H1 (cell line): ENCODE results near the gene PMEPA1. TPM values are rescaled to one million over a fixed set of nuclear protein-coding genes. Genes with fewer than 3 reads are reported as not detected.

ENCODE experiments used
- CTCF ChIA-PET: fragments of 300-600 bp; sonication (Branson Sonifier 250); formaldehyde crosslinking; loops from one replicate; lab custom pipeline; 2021; ENCODE audit not compliant: partially characterized antibody; lab: Charles Lee
- POLR2A ChIA-PET: fragments of 300-600 bp; sonication (Branson Sonifier 250); formaldehyde crosslinking; loops from one replicate; lab custom pipeline; 2021; ENCODE audit warnings: inconsistent platforms; ENCODE audit not compliant: partially characterized antibody; lab: Charles Lee
- DNase-seq, 2 experiments: peaks; one replicate each; pipeline versions ENCODE4 v3.0.0 to v3.0.0-alpha.2; 2010 to 2022; ENCODE audit warnings: low spot score in 2 of 2, low read depth in 1 of 2, mixed read lengths in 1 of 2
- FAIRE-seq: peaks from 2 replicates; lab custom pipeline; 2011; peaks lifted over from hg19 to GRCh38; lab: Jason Lieb, UNC
- H2AFZ ChIP-seq: 2 replicates; pipeline ENCODE4 v1.8.1; 2012; ENCODE audit warnings: low read length, inconsistent platforms
- H2AK5ac ChIP-seq: 2 replicates; pipeline ENCODE4 v1.6.1; 2013; ENCODE audit warnings: low read depth, low read length
- H2BK120ac ChIP-seq: replicated peaks from 2 replicates; pipeline ENCODE3; 2013; ENCODE audit warnings: low read depth, low read length, inconsistent platforms
- H2BK12ac ChIP-seq: 2 replicates; pipeline ENCODE4 v1.6.1; 2013; ENCODE audit warnings: low read depth, low read length
- H2BK15ac ChIP-seq: 2 replicates; pipeline ENCODE4 v1.6.1; 2013; ENCODE audit warnings: low read length
- H2BK20ac ChIP-seq: 2 replicates; pipeline ENCODE4 v1.6.1; 2013; ENCODE audit warnings: low read length
- H2BK5ac ChIP-seq: 2 replicates; pipeline ENCODE4 v1.6.1; 2013; ENCODE audit warnings: low read depth, low read length
- H3K14ac ChIP-seq: 2 replicates; pipeline ENCODE4 v1.6.1; 2013; ENCODE audit warnings: inconsistent platforms; ENCODE audit not compliant: insufficient read length
- H3K18ac ChIP-seq: 2 replicates; pipeline ENCODE4 v1.6.1; 2013; ENCODE audit warnings: low read length; ENCODE audit errors: extremely low read depth
- H3K23ac ChIP-seq: 2 replicates; pipeline ENCODE4 v1.6.1; 2013; ENCODE audit warnings: inconsistent platforms; ENCODE audit not compliant: insufficient read length
- H3K23me2 ChIP-seq: 2 replicates; pipeline ENCODE4 v1.6.1; 2013; ENCODE audit warnings: low read depth, low read length
- H3K27ac ChIP-seq: 2 replicates; pipeline ENCODE4 v1.6.1; 2011; ENCODE audit warnings: low read depth, low read length, inconsistent platforms
- H3K27me3 ChIP-seq, 4 experiments: replicated peaks in 1 of 4; 1 replicate in 1 of 4; 2 replicates in 3 of 4; pipeline versions ENCODE4 v1.6.1 to v1.8.1; 2011 to 2013; ENCODE audit warnings: low read length in 3 of 4, mild to moderate bottlenecking in 3 of 4, inconsistent platforms in 2 of 4, mixed read lengths in 2 of 4, moderate library complexity in 1 of 4; ENCODE audit not compliant: control insufficient read depth in 3 of 4, insufficient read depth in 3 of 4; ENCODE audit errors: extremely low read depth in 1 of 4
- H3K36me3 ChIP-seq, 4 experiments: 2 replicates each; pipeline versions ENCODE4 v1.6.1 to v1.8.1; 2011 to 2013; ENCODE audit warnings: mild to moderate bottlenecking in 4 of 4, low read length in 3 of 4, moderate library complexity in 2 of 4, control low read depth in 1 of 4, inconsistent platforms in 1 of 4; ENCODE audit not compliant: insufficient read depth in 4 of 4, control insufficient read depth in 2 of 4
- H3K4ac ChIP-seq: replicated peaks from 2 replicates; pipeline ENCODE3; 2013; ENCODE audit warnings: low read length, low read depth, mixed read lengths, inconsistent platforms; ENCODE audit not compliant: insufficient read length
- H3K4me1 ChIP-seq, 4 experiments: replicated peaks in 1 of 4; 1 replicate in 1 of 4; 2 replicates in 3 of 4; pipeline versions ENCODE4 v1.6.1 to v1.8.1; 2011 to 2013; ENCODE audit warnings: low read length in 3 of 4, inconsistent platforms in 2 of 4, mixed read lengths in 1 of 4; ENCODE audit not compliant: insufficient read depth in 4 of 4, control insufficient read depth in 3 of 4
- H3K4me2 ChIP-seq, 2 experiments: 2 replicates each; pipeline versions ENCODE4 v1.6.1 to v1.8.1; 2011 to 2013; ENCODE audit warnings: low read depth in 2 of 2, low read length in 2 of 2, control low read depth in 1 of 2, inconsistent platforms in 1 of 2, mild to moderate bottlenecking in 1 of 2; ENCODE audit not compliant: insufficient read depth in 1 of 2
- H3K4me3 ChIP-seq, 4 experiments: fragments of 200-600, 300-600 bp in 1 of 4; sonication (generic), shearing (Covaris generic), sonication (Bioruptor Twin) in 1 of 4; 2 replicates each; pipeline versions ENCODE4 v1.5.1 to v1.8.1; 2011 to 2016; ENCODE audit warnings: low read length in 4 of 4, low read depth in 3 of 4, control low read depth in 2 of 4, inconsistent platforms in 2 of 4, mild to moderate bottlenecking in 2 of 4, mixed read lengths in 1 of 4, moderate library complexity in 1 of 4; ENCODE audit not compliant: insufficient read depth in 2 of 4; ENCODE audit errors: extremely low read depth in 1 of 4
- H3K56ac ChIP-seq: replicated peaks from 2 replicates; pipeline ENCODE3; 2013; ENCODE audit warnings: low read depth, mild to moderate bottlenecking, mixed read lengths, low read length, inconsistent platforms; ENCODE audit not compliant: insufficient read length
- H3K79me1 ChIP-seq: 2 replicates; pipeline ENCODE4 v1.6.1; 2013; ENCODE audit warnings: low read depth, low read length, control low read depth
- H3K79me2 ChIP-seq, 2 experiments: 2 replicates each; pipeline versions ENCODE4 v1.6.1 to v1.8.1; 2012 to 2013; ENCODE audit warnings: low read length in 2 of 2, mild to moderate bottlenecking in 2 of 2, inconsistent platforms in 1 of 2; ENCODE audit not compliant: insufficient read depth in 2 of 2, control insufficient read depth in 1 of 2
- H3K9ac ChIP-seq, 4 experiments: replicated peaks in 1 of 4; 1 replicate in 1 of 4; 2 replicates in 3 of 4; pipeline versions ENCODE4 v1.6.1 to v1.8.1; 2011 to 2013; ENCODE audit warnings: low read depth in 3 of 4, low read length in 3 of 4, control low read depth in 2 of 4, mild to moderate bottlenecking in 2 of 4, moderate library complexity in 2 of 4, inconsistent platforms in 1 of 4; ENCODE audit errors: extremely low read depth in 1 of 4
- H3K9me3 ChIP-seq, 2 experiments: 2 replicates each; pipeline versions ENCODE4 v1.6.1 to v1.8.1; 2012 to 2013; ENCODE audit warnings: mild to moderate bottlenecking in 2 of 2, moderate library complexity in 2 of 2, control low read depth in 1 of 2, inconsistent platforms in 1 of 2, low read depth in 1 of 2, low read length in 1 of 2, mixed read lengths in 1 of 2; ENCODE audit not compliant: insufficient read depth in 2 of 2
- H4K20me1 ChIP-seq, 2 experiments: replicated peaks in 1 of 2; 2 replicates each; pipeline versions ENCODE3 to v1.8.1; 2011 to 2013; ENCODE audit warnings: inconsistent platforms in 2 of 2, low read length in 2 of 2, mild to moderate bottlenecking in 1 of 2; ENCODE audit not compliant: insufficient read depth in 2 of 2, control insufficient read depth in 1 of 2
- H4K5ac ChIP-seq: 2 replicates; pipeline ENCODE4 v1.6.1; 2013; ENCODE audit warnings: low read length, low read depth, mixed read lengths, inconsistent platforms; ENCODE audit not compliant: insufficient read length
- H4K8ac ChIP-seq: 2 replicates; pipeline ENCODE4 v1.8.0; 2013; ENCODE audit warnings: mild to moderate bottlenecking, moderate library complexity, low read length, inconsistent platforms; ENCODE audit not compliant: insufficient read depth; ENCODE audit errors: extremely low read depth
- H4K91ac ChIP-seq: replicated peaks from 2 replicates; pipeline ENCODE3; 2013; ENCODE audit warnings: low read length, mixed read lengths, inconsistent platforms; ENCODE audit not compliant: insufficient read length
- ASH2L ChIP-seq: fragments of 200-600, 300-600 bp; sonication (generic); IDR thresholded peaks from one replicate; pipeline ENCODE4 v1.7.1; 2017; ENCODE audit warnings: low read length
- BCL11A ChIP-seq, 2 experiments: IDR thresholded peaks; one replicate each; pipeline ENCODE4 v1.6.1; 2011; ENCODE audit warnings: low read depth in 2 of 2, low read length in 2 of 2, mild to moderate bottlenecking in 2 of 2
- CHD1 ChIP-seq: IDR thresholded peaks from 2 replicates; pipeline ENCODE4 v1.6.1; 2012; ENCODE audit warnings: low read depth, low read length, improper control_type of control experiment
- EP300 ChIP-seq, 2 experiments: IDR thresholded peaks; 1 replicate in 1 of 2; 2 replicates in 1 of 2; pipeline ENCODE4 v1.6.1; 2011 to 2012; ENCODE audit warnings: low read depth in 2 of 2, low read length in 2 of 2, mild to moderate bottlenecking in 2 of 2, borderline replicate concordance in 1 of 2, inconsistent platforms in 1 of 2, moderate library complexity in 1 of 2
- FOSL1 ChIP-seq: IDR thresholded peaks from 2 replicates; pipeline ENCODE4 v1.6.1; 2011; ENCODE audit warnings: mild to moderate bottlenecking, low read depth, low read length, moderate library complexity; ENCODE audit not compliant: insufficient read depth
- JUND ChIP-seq: IDR thresholded peaks from 2 replicates; pipeline ENCODE4 v1.6.1; 2011; ENCODE audit warnings: mild to moderate bottlenecking, improper control_type of control experiment, low read length
- MAFK ChIP-seq: IDR thresholded peaks from 2 replicates; pipeline ENCODE4 v1.6.1; 2012; ENCODE audit warnings: low read depth, mild to moderate bottlenecking, improper control_type of control experiment, low read length
- NANOG ChIP-seq: IDR thresholded peaks from 2 replicates; pipeline ENCODE4 v1.6.1; 2011; ENCODE audit warnings: low read length, low read depth, mild to moderate bottlenecking, inconsistent platforms; ENCODE audit not compliant: insufficient read depth, poor library complexity, severe bottlenecking
- SIN3A ChIP-seq, 2 experiments: IDR thresholded peaks in 1 of 2; conservative IDR thresholded peaks in 1 of 2; 2 replicates each; pipeline ENCODE4 v1.6.1; 2011 to 2012; ENCODE audit warnings: low read length in 2 of 2, improper control_type of control experiment in 1 of 2, low read depth in 1 of 2, mild to moderate bottlenecking in 1 of 2
- SP1 ChIP-seq: IDR thresholded peaks from 2 replicates; pipeline ENCODE4 v1.6.1; 2011; ENCODE audit warnings: low read depth, low read length
- SP4 ChIP-seq: IDR thresholded peaks from 2 replicates; pipeline ENCODE4 v1.6.1; 2012; ENCODE audit warnings: low read length, inconsistent platforms
- TAF1 ChIP-seq: IDR thresholded peaks from 2 replicates; pipeline ENCODE4 v1.6.1; 2011; ENCODE audit warnings: mild to moderate bottlenecking, low read depth, low read length
- WGBS, 2 experiments: shearing (Covaris generic) in 1 of 2; methylation state at CpG; one replicate each; pipeline versions ENCODE4 v1.1.6 to v1.1.7; 2013 to 2015; ENCODE audit warnings: low lambda C conversion rate in 2 of 2, mixed read lengths in 2 of 2, inconsistent platforms in 1 of 2, low coverage in 1 of 2, missing lambda C conversion rate in 1 of 2; ENCODE audit not compliant: insufficient replicate concordance in 2 of 2, insufficient coverage in 1 of 2, insufficient read length in 1 of 2; ENCODE audit errors: extremely low coverage in 1 of 2, missing lambda C conversion rate in 1 of 2; 5-methylcytosine and 5-hydroxymethylcytosine counted together
- polyA plus RNA-seq, 7 experiments: library from polyadenylated mRNA; depleted of rRNA in 3 of 7; stranded (reverse) in 5 of 7; unstranded in 2 of 7; fragments of >200 nt in 5 of 7; fragments of 200-250 nt in 2 of 7; gene quantifications; 1 replicate in 5 of 7; 2 replicates in 1 of 7; 4 replicates in 1 of 7; pipeline versions ENCODE4 v1.2.1 to v1.2.3, GENCODE V29; 2011 to 2013; ENCODE audit warnings: missing spikeins in 2 of 7, mixed read lengths in 2 of 7
- total RNA-seq: library from RNA; stranded (reverse); fragmentation: NEBNext Ultra II Directional; extraction: Animal tissue kit (Norgen Biotek cat#: 25700); gene quantifications from 2 replicates; pipeline ENCODE4 v1.2.1, GENCODE V29; 2021

Gene PMEPA1
- total and polyA plus RNA-seq, 2 of the 8 experiments (the other 6 are each of a cell fraction or from before 2014, with no cell fraction given) = 12.7 to 20.5 TPM

GRCh38 chr20:57667388-57667787, 42.4 kb downstream of the PMEPA1 start:
- Histone ChIP-seq H3K14ac (no peak overlapping the region), H3K9ac (no peak overlapping the region), H2AK5ac (no peak overlapping the region), H2BK20ac (no peak overlapping the region), H4K5ac (no peak overlapping the region), H3K56ac (no peak overlapping the region), H2BK120ac (no peak overlapping the region), H4K20me1 (peaks cover 10 to 28% of the 10 kb centered on the region in 2 experiments), H3K4me1 (peaks cover 0 to 20% (median 7%) of the 10 kb centered on the region in 4 experiments; a peak in 6 of 7 replicates), H3K9me3 (no peaks in the 10 kb centered on the region), H4K8ac (no peak overlapping the region), H3K79me1 (peaks cover 9% of the 10 kb centered on the region), H3K27ac (no peak overlapping the region), H3K18ac (no peak overlapping the region), H3K23me2 (no peaks in the 10 kb centered on the region), H4K91ac (no peak overlapping the region), H3K23ac (no peak overlapping the region), H2AFZ (no peak overlapping the region), H3K27me3 (no peaks in the 10 kb centered on the region), H3K79me2 (peaks cover 0 to 50% of the 10 kb centered on the region in 2 experiments; a peak in 2 of 4 replicates), H3K4me3 (no peak overlapping the region), H3K4ac (no peak overlapping the region), H2BK5ac (no peak overlapping the region), H3K36me3 (no peaks in the 10 kb centered on the region), H2BK12ac (no peak overlapping the region), H3K4me2 (no peak overlapping the region), H2BK15ac (no peak overlapping the region)
- FAIRE-seq (no peak), DNase-seq (no peak)
- ChIA-PET CTCF (interaction anchor here (1.0 to 1.6 kb wide), 4 partner anchors 8 to 419 kb away, joined by 3 to 5 read pairs (median 3); no protein-coding TSS in a partner anchor), POLR2A (no interaction called here)
- TF ChIP-seq SP4 = no peak
- no peak for TF ChIP-seq SIN3A (conservative IDR thresholded peaks at IDR 0.05 in 1 of 2, IDR thresholded peaks at IDR 0.05 in 1 of 2; ENCODE audit: low read depth in 1 of 2, low read length in 2 of 2)
- TF ChIP-seq TAF1 = no peak
- TF ChIP-seq CHD1 = no peak
- no peak for TF ChIP-seq EP300 (IDR thresholded peaks at IDR 0.05; ENCODE audit: borderline replicate concordance in 1 of 2, low read depth in 2 of 2, low read length in 2 of 2)
- TF ChIP-seq BCL11A (IDR thresholded peaks at IDR 0.05; ENCODE audit: low read depth in 2 of 2, low read length in 2 of 2) = no peak
- no peak for TF ChIP-seq ASH2L
- no peak for TF ChIP-seq NANOG
- no peak for TF ChIP-seq MAFK
- TF ChIP-seq FOSL1 = no peak
- no peak for TF ChIP-seq JUND
- TF ChIP-seq SP1 = no peak
- 82% methylated on average over 16 of the region's 16 CpGs; no CpG with 5 or more reads in 1 of the 2 experiments for WGBS, 2 experiments
